ENCODE measurements around the gene LDB2.
A peak's percentile ranks its signal among the peaks of the same experiment; 100 is the strongest.
"Not testable (repeated sequence)": the region's sequence is repeated elsewhere in the genome, so short reads cannot be mapped to it uniquely, and the experiment has no call there.

The LDB2 gene

GRCh38 chr4:16659694-16660093, 238.8 kb downstream of the LDB2 start:
- Histone ChIP-seq H3K9me3 (ENCODE audit: control insufficient read depth, low read length) (no peaks in the 10 kb centered on the region), H3K36me3 (ENCODE audit: control insufficient read depth, insufficient read depth, low read length, severe bottlenecking) (no peaks in the 10 kb centered on the region), H3K4me1 (ENCODE audit: control insufficient read depth, insufficient read depth, low read length) (peaks cover 29% of the 10 kb centered on the region), H3K4me3 (ENCODE audit: low read length) (no peak overlapping the region), H3K27me3 (replicated peaks; ENCODE audit: control insufficient read depth, insufficient read depth, low read length) (no peaks in the 10 kb centered on the region), H3K9ac (ENCODE audit: low read length) (no peak overlapping the region)
- no peak for DNase-seq (ENCODE audit: low read depth)

- Histone ChIP-seq H3K27me3 (replicated peaks; ENCODE audit: control insufficient read depth, insufficient read depth, low read length) (no peaks in the 10 kb centered on the region), H3K4me1 (ENCODE audit: control insufficient read depth, insufficient read depth, low read length) (peaks cover 28% of the 10 kb centered on the region), H3K4me3 (ENCODE audit: low read length) (no peak overlapping the region), H3K9me3 (ENCODE audit: control insufficient read depth, low read length) (no peaks in the 10 kb centered on the region), H3K36me3 (ENCODE audit: control insufficient read depth, insufficient read depth, low read length, severe bottlenecking) (no peaks in the 10 kb centered on the region), H3K9ac (ENCODE audit: low read length) (no peak overlapping the region)
- DNase-seq (ENCODE audit: low read depth) = peak; percentile 86
Measured at GRCh38 chr4:16659079-16659478, 239.4 kb downstream of the LDB2 start.

- Histone ChIP-seq H3K36me3 (ENCODE audit: control insufficient read depth, insufficient read depth, low read length, severe bottlenecking) (no peaks in the 10 kb centered on the region), H3K9me3 (ENCODE audit: control insufficient read depth, low read length) (no peaks in the 10 kb centered on the region), H3K4me3 (ENCODE audit: low read length) (no peak overlapping the region), H3K4me1 (ENCODE audit: control insufficient read depth, insufficient read depth, low read length) (peaks cover 19% of the 10 kb centered on the region), H3K27me3 (replicated peaks; ENCODE audit: control insufficient read depth, insufficient read depth, low read length) (no peaks in the 10 kb centered on the region), H3K9ac (ENCODE audit: low read length) (no peak overlapping the region)
- no peak for DNase-seq (ENCODE audit: low read depth)
Measured at GRCh38 chr4:16658183-16658582, 240.3 kb downstream of the LDB2 start.

GRCh38 chr4:16655111-16655510, 243.3 kb downstream of the LDB2 start:
- H3K4me3 ChIP-seq (ENCODE audit: low read length) = no peak overlapping the region
- no peak overlapping the region for H3K9ac ChIP-seq (ENCODE audit: low read length)
- no peaks in the 10 kb centered on the region for H3K9me3 ChIP-seq (ENCODE audit: control insufficient read depth, low read length)
- H3K4me1 ChIP-seq (ENCODE audit: control insufficient read depth, insufficient read depth, low read length) = peaks cover 6% of the 10 kb centered on the region
- no peaks in the 10 kb centered on the region for H3K27me3 ChIP-seq (replicated peaks; ENCODE audit: control insufficient read depth, insufficient read depth, low read length)
- no peaks in the 10 kb centered on the region for H3K36me3 ChIP-seq (ENCODE audit: control insufficient read depth, insufficient read depth, low read length, severe bottlenecking)
- DNase-seq (ENCODE audit: low read depth) = no peak

GRCh38 chr4:16652732-16653305, 245.6 kb downstream of the LDB2 start:
- Histone ChIP-seq H3K9me3 (ENCODE audit: control insufficient read depth, low read length) (no peaks in the 10 kb centered on the region), H3K27me3 (replicated peaks; ENCODE audit: control insufficient read depth, insufficient read depth, low read length) (no peaks in the 10 kb centered on the region), H3K9ac (ENCODE audit: low read length) (no peak overlapping the region), H3K4me1 (ENCODE audit: control insufficient read depth, insufficient read depth, low read length) (no peaks in the 10 kb centered on the region), H3K4me3 (ENCODE audit: low read length) (no peak overlapping the region), H3K36me3 (ENCODE audit: control insufficient read depth, insufficient read depth, low read length, severe bottlenecking) (no peaks in the 10 kb centered on the region)
- no peak for DNase-seq (ENCODE audit: low read depth)

GRCh38 chr4:16646459-16646858, 252.0 kb downstream of the LDB2 start:
- no peak for DNase-seq (ENCODE audit: low read depth)
- Histone ChIP-seq H3K4me3 (ENCODE audit: low read length) (no peak overlapping the region), H3K9ac (ENCODE audit: low read length) (no peak overlapping the region), H3K4me1 (ENCODE audit: control insufficient read depth, insufficient read depth, low read length) (peaks cover 9% of the 10 kb centered on the region), H3K36me3 (ENCODE audit: control insufficient read depth, insufficient read depth, low read length, severe bottlenecking) (no peaks in the 10 kb centered on the region), H3K27me3 (replicated peaks; ENCODE audit: control insufficient read depth, insufficient read depth, low read length) (no peaks in the 10 kb centered on the region), H3K9me3 (ENCODE audit: control insufficient read depth, low read length) (no peaks in the 10 kb centered on the region)

- H3K4me1 ChIP-seq (ENCODE audit: control insufficient read depth, insufficient read depth, low read length) = peaks cover 10% of the 10 kb centered on the region
- H3K36me3 ChIP-seq (ENCODE audit: control insufficient read depth, insufficient read depth, low read length, severe bottlenecking) = no peaks in the 10 kb centered on the region
- H3K27me3 ChIP-seq (replicated peaks; ENCODE audit: control insufficient read depth, insufficient read depth, low read length) = no peaks in the 10 kb centered on the region
- no peak for DNase-seq (ENCODE audit: low read depth)
- H3K4me3 ChIP-seq (ENCODE audit: low read length) = no peak overlapping the region
- no peaks in the 10 kb centered on the region for H3K9me3 ChIP-seq (ENCODE audit: control insufficient read depth, low read length)
- H3K9ac ChIP-seq (ENCODE audit: low read length) = no peak overlapping the region
Measured at GRCh38 chr4:16643893-16644292, 254.6 kb downstream of the LDB2 start.

GRCh38 chr4:16642897-16643296, 255.5 kb downstream of the LDB2 start:
- Histone ChIP-seq H3K9ac (ENCODE audit: low read length) (no peak overlapping the region), H3K9me3 (ENCODE audit: control insufficient read depth, low read length) (no peaks in the 10 kb centered on the region), H3K4me3 (ENCODE audit: low read length) (no peak overlapping the region), H3K4me1 (ENCODE audit: control insufficient read depth, insufficient read depth, low read length) (peaks cover 10% of the 10 kb centered on the region), H3K27me3 (replicated peaks; ENCODE audit: control insufficient read depth, insufficient read depth, low read length) (no peaks in the 10 kb centered on the region), H3K36me3 (ENCODE audit: control insufficient read depth, insufficient read depth, low read length, severe bottlenecking) (no peaks in the 10 kb centered on the region)
- no peak for DNase-seq (ENCODE audit: low read depth)

GRCh38 chr4:16641971-16642370, 256.5 kb downstream of the LDB2 start:
- Histone ChIP-seq H3K36me3 (ENCODE audit: control insufficient read depth, insufficient read depth, low read length, severe bottlenecking) (no peaks in the 10 kb centered on the region), H3K27me3 (replicated peaks; ENCODE audit: control insufficient read depth, insufficient read depth, low read length) (no peaks in the 10 kb centered on the region), H3K4me3 (ENCODE audit: low read length) (no peak overlapping the region), H3K9ac (ENCODE audit: low read length) (no peak overlapping the region), H3K9me3 (ENCODE audit: control insufficient read depth, low read length) (no peaks in the 10 kb centered on the region), H3K4me1 (ENCODE audit: control insufficient read depth, insufficient read depth, low read length) (peaks cover 15% of the 10 kb centered on the region)
- DNase-seq (ENCODE audit: low read depth) = peak; percentile 67

GRCh38 chr4:16636912-16637630, 261.4 kb downstream of the LDB2 start:
- Histone ChIP-seq H3K36me3 (ENCODE audit: control insufficient read depth, insufficient read depth, low read length, severe bottlenecking) (no peaks in the 10 kb centered on the region), H3K4me1 (ENCODE audit: control insufficient read depth, insufficient read depth, low read length) (peaks cover 13% of the 10 kb centered on the region), H3K4me3 (ENCODE audit: low read length) (no peak overlapping the region), H3K27me3 (replicated peaks; ENCODE audit: control insufficient read depth, insufficient read depth, low read length) (no peaks in the 10 kb centered on the region), H3K9me3 (ENCODE audit: control insufficient read depth, low read length) (peaks cover 4% of the 10 kb centered on the region), H3K9ac (ENCODE audit: low read length) (no peak overlapping the region)
- no peak for DNase-seq (ENCODE audit: low read depth)

GRCh38 chr4:16636304-16636703, 262.1 kb downstream of the LDB2 start:
- DNase-seq (ENCODE audit: low read depth) = no peak
- Histone ChIP-seq H3K4me1 (ENCODE audit: control insufficient read depth, insufficient read depth, low read length) (peaks cover 7% of the 10 kb centered on the region), H3K9me3 (ENCODE audit: control insufficient read depth, low read length) (peaks cover 4% of the 10 kb centered on the region), H3K4me3 (ENCODE audit: low read length) (no peak overlapping the region), H3K36me3 (ENCODE audit: control insufficient read depth, insufficient read depth, low read length, severe bottlenecking) (no peaks in the 10 kb centered on the region), H3K27me3 (replicated peaks; ENCODE audit: control insufficient read depth, insufficient read depth, low read length) (no peaks in the 10 kb centered on the region), H3K9ac (ENCODE audit: low read length) (no peak overlapping the region)

GRCh38 chr4:16629274-16629673, 269.2 kb downstream of the LDB2 start:
- not testable (repeated sequence) for H3K9ac ChIP-seq (ENCODE audit: low read length); H3K27me3 ChIP-seq (replicated peaks; ENCODE audit: control insufficient read depth, insufficient read depth, low read length); H3K9me3 ChIP-seq (ENCODE audit: control insufficient read depth, low read length); DNase-seq (ENCODE audit: low read depth); H3K36me3 ChIP-seq (ENCODE audit: control insufficient read depth, insufficient read depth, low read length, severe bottlenecking); H3K4me3 ChIP-seq (ENCODE audit: low read length)
- H3K4me1 ChIP-seq (ENCODE audit: control insufficient read depth, insufficient read depth, low read length) = peaks cover 28% of the 10 kb centered on the region

All from adipocyte (in vitro differentiated cells).